M059J (cell line): ENCODE results near the gene DNTT. TPM values are rescaled to one million over a fixed set of nuclear protein-coding genes. Genes with fewer than 3 reads are reported as not detected.

Source experiments
- DNase-seq: peaks from one replicate; pipeline ENCODE4 v3.0.0-alpha.2; 2012; ENCODE audit warnings: low read depth
- total RNA-seq: library from RNA; depleted of rRNA; stranded (reverse); fragments of >200 nt; shearing (Covaris generic); gene quantifications from 2 replicates; pipeline ENCODE4 v1.2.3, GENCODE V29; 2014

Gene DNTT
- total RNA-seq, 1 experiment from 2014 or later, result not detected

DNA sequence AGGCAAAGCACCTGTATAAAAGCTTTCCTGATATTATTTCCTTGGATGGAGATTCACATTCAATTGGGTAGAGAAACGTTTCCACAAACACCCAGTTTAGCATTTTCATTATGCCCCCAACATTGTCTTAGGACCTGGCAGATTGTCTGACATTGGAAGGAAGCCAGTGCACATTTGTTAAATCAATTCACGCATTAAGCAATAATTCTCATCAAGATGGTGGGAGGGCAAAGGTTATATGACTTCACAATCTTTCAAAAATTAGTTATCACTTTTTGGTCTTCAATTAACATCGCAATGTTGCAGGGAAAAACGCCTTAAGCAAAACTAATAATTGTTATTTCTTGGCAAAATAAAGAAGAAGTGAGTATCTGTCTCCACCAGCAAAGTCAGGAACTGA lies 38.2 kb downstream of the DNTT start:
- no peak for DNase-seq

DNA sequence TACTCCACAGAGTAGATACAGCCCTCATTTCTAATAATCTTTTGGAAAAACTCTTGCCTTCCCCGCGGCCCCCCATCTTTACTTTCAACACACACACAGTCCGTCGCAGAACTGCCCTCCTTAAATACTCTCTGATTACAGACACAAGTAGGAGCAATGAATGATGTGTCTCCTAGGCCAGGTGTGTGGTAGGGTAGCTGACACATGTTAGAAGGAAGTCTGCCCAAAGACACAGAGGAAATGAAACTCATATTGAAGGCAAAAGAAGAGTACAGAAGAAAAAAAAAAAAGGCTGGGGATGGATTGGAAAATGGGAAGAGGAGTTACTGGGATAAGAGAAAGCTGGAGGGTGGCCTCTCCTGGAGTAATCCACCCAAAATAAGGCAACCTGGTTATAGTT lies 39.9 kb downstream of the DNTT start:
- no peak for DNase-seq

DNA sequence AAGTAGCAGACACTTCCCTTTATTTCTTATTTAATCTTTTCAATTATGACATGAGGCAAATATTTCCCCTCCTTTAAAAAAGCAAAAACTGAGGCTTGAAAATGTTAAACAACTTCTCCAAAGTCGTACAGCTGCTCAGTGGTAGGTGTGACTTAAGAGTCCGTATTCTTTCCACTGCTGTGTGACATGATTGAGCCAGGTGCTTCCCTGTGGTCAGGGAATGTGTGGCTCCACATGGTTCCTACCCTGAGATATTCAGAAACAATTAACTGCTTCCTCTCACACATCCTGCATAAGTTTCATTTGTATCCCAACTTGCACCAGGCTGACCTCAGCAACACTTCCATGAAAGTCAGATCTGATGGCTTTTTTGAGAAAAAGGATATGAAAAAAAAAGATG lies 41.0 kb downstream of the DNTT start:
- DNase-seq, result no peak

DNA sequence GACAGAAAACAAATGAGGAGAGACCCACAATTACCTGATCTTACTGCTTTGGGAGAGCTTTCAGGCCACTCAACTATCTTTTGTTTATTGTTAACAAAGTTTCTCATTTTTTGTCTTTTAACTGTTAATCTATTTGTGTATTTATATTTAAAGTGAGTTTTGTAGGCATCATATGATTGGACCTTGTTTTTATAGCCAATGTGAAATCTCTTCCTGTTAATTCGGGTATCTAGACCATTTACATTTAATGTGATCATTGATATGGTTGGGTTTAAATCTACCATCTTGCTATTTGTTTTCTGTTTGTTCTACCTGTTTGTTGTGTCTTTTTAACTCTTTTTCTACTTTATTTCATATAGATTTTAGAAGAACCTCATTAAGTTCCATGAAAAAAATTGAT lies 42.1 kb downstream of the DNTT start:
- DNase-seq, result no peak

DNA sequence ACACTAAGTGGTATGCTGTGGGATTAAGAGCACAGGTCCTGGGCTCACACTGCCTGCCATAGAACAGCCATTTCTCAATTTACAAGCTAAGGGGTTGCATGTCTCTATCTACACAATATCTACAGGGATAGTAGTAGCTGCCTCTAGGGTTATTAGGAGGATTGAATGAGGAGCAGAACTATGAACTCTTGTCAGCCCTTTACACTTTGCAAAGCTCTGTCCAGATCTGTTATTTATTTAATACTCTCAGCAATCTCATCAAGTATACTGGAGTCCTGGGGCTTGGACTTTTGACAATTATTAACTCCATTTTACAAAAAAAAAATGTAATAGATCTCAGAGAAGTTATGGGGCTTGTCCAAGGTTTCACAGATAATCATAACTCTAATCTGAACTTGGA lies 47.8 kb downstream of the DNTT start:
- no peak for DNase-seq

DNA sequence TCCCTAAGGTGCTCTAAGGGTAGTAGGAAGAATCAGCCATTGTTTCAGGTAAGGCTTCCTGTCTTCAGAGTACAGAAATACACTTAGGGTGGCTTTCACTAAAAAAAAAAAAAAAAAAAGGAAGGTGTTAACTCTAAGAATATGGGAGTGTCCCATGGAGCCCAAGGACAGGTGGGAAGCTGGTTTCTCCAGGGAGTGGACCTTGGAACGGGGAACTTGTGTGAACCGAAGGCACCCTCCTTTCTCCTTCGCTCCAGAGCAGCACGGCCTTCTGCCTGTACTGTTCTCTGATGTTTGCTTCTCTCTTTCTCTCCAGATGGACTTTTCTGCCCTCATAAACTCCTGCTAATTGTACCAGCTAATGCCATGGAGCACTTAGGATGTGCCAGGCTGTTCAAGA lies 48.3 kb downstream of the DNTT start:
- no peak for DNase-seq

DNA sequence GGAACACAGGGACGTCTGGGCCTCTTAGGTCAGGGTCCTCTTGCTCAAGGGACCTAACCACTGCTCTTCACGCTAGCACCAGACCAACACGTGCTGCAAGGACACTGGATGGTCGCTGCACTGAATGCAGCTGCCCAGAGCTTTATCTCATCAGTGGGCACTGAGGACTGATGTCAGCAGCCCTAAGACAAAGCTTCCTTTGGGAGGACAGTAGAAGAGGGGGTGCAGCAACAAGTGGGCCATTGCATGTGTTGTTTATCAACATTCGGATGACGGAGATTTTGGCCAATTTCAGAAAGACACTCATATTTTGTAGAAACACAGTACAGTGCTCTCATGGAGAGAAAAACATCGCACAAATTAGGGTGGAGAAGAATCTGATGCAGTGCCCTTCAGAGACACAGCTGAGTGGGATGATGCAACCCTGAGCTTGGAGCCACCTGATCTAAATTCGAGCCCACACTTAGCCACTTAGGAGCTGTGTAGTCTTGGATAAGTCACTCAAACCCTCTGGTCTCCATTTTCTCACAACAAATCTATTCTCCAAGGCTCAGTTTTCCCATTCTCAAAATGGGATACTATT lies 52.9 kb downstream of the DNTT start:
- no peak for DNase-seq

DNA sequence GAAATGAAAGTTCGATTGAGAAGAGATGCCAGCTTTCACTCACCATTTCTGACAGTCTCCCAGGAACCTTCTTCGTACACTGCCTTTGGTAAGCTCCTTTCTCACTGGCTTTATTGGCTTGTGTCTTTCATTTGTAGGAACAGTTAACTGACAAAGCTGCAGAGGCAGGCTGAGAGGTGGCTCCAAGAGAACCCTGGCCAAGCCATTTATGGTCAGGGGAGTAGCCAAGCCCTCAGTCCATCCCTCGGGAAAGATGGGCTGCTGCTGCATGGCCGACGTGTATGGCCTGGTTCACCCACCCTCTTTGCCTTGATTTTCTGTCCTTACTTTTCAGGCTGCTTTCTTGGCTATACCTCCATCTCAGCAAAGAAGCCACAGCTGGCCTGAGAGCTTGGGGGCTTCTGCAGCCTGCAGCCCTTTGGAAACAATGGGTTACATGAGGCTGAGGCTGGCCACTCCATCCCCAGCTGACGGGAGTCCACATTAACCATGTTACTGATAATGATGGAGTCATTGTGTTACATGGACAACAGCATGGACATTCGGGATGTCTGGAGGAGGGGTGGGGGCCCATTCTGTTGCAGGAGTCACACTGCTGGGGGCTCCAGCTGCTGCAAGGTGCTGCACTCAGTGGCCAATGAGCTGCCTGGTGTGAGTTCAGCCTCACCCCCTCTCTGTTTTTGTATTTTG lies 54.8 kb downstream of the DNTT start, which contains the start of gene OPALIN:
Gene OPALIN (minus strand): TSS at position 152 of the 690 bp plus-strand sequence. CDS start 106 bp downstream, at position 46.
- no peak for DNase-seq

DNA sequence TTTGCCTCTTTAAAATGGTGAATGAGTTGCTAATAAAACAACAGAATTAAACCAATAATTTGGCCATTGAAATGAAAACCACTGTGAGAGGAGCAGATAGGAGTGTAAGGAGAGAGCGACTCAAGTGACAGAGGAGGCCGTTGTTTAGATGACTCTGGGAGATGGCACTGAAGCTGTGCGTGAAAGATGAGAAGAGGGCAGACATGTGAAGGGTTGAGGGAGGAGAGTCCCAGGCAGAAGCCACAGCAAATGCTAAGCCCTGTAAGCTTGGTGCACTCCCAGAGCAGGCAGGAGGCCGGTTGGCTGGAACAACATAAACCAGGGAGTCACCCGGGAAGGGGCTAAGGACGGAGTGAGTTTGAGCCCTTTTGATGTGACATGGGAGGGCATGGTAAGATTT lies 55.4 kb downstream of the DNTT start:
- no peak for DNase-seq

DNA sequence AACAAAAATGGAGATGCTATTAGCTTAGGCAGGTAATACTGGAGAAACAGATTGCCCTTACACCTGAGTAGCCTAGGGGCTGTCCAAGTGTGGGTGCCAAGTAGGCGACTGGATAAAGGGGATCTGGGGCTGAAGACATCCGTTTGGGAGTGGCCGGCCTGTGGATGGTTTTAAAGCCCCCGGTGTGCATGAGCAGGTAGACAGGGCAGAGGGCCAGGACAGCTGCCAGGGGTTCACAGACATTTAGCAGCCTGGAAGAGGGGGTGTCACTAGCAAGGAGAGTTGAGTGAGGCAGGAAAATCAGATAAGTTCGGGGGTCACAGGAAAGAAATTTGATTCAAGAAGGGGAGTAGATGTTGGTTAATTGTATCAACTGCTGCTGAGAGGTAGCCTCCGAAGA lies 56.1 kb downstream of the DNTT start:
- DNase-seq, result no peak

DNA sequence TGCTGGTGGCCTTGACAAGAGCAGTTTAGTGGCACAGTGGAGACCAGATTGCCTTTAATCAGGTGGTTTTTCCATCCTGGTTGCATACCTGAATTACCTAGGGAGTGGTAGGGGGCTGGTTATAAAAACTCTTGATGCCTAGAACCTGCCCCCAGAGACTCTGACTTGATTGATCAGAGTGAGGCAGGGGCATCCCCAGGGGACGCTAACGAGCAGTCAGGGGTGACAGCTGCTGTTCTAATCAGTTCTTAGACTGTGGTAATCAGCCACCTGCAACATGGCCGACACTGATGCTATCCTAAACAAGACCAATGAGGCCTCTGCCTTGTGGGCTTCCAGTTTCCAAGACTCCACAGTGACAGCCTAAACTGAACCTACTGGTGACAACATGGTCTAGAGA lies 56.5 kb downstream of the DNTT start:
- DNase-seq, result no peak

DNA sequence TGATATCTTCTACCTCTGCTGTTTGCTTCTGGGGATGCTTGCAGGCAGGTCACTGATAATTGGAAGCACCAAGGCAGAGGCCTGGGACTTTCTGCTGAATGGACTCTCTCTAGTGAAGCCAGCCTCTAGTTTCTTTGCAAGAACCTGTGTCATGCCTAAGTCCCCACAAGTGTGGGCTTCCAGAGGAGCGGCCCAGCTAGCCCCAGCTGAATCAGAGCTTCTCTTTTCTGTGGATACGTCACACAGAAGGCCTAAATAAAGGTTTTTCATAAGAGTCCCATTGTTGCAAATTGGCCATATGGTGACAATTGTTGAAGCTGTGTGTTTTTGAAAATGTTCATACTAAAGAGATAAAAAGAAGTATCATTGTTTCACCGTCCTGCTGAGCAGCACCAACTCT lies 61.3 kb downstream of the DNTT start:
- no peak for DNase-seq

DNA sequence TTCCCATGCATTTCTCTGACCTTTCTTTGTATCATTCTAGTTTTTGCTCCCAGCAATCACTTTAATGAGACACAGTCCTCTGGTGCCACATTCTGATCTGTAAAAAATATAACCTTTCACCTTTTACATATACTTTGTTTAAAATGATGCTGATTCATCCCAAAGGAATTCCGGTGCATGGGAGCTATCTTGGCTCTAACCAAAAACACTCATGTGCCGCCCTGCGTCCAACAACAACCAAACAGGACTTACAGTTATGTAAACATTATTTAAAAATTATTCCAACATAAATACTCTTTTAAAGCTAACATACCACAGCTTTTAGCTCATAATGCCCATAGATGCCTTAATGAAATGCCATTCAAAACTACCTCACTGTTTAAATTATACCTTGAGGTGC lies 62.3 kb downstream of the DNTT start:
- no peak for DNase-seq

DNA sequence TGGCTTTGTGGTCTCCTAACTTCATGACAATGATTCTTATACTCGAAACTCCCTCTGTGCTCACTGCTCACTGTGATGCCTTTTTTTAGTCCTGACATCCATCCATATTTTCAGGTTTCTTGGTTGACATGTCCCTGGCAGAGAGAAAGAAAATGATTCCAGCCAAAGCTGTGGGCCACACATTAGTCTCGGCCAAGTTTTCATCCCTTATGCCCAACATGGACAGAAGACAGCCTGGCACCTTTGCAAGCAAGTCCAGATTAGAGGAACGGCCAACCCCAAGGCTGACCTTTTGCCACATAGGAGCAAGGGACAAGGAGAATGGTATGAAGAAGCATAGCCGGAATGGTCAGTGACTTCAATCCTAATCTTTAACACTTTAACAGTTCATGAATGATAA lies 63.2 kb downstream of the DNTT start:
- DNase-seq, result no peak

DNA sequence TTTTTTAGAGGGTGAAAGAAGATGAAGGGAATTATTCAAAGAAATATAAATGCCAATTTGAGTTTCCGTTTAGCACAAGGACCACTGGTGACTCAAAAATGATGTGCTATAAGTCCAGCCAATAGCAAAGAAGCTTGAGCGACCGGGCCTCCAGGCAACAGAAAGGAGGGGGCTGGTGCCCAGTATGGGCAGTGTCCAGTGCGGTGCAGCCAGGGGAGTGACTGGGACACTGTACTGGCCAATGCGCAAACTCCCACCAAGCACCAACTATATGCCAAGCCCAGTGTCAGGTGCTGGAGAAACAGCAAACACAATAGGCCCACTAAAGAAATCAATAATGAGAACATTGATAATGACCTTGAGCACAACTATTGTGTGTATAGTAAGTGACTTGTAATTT lies 64.7 kb downstream of the DNTT start:
- DNase-seq, result no peak

DNA sequence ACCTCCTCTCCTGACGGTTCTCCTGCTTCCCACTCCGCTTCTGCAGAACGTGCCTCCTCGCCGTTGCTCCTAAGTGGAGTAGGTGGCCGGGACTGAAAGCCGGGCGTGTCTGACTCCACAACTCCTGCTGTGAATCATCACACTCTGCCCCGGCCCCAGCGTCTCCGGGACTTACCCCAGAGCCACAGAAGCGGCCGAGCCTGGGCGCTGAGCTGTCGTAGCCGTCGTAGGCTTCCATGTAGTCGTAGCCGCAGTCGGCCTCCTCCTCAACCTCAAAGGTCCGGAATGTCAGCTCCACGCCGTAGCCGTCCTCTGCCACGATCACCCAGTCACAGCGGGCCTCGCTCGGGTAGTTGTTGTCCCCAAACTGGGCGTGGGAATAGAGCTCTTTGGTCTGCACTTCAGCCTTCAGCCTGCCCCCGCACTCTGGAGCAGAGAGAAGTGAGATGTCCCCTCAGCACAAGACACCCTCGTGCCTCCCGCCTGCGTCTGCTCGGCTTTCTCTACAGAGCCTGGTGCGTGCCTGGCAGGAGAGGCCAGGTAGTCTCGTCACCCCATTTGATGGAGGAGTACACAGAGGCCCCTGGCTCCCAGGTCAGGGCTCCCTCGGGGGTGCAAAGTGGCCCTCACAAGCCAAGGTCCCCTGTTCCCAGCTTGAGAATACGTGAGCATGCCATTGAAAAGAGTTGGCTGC lies 65.8 kb downstream of the DNTT start:
- DNase-seq, result peak; percentile 34

DNA sequence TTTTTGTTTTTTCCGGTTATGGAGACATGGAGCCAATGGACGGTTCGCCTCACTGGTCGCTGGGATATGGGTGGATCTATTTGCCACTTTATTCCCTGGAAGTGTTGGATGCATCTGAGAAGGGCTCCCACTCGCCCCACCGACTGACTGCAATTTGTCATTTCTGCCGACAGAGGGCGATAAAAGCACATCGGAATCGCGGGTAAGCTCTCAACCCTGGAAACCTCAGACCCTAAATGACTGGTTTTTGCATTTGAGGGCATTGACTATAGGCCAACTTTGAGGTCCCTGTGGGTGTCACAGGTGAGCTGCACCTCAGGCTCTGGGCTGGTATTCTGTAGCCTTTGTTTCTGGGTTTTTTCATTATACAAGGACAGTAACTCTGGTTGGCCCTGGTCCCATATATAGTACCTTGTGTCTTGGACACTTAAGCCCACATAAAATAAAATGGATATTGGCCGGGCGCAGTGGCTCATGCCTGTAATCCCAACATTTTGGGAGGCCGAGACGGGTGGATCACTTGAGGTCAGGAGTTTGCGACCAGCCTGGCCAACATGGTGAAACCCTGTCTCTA lies 66.4 kb downstream of the DNTT start:
- peak; percentile 39 for DNase-seq

DNA sequence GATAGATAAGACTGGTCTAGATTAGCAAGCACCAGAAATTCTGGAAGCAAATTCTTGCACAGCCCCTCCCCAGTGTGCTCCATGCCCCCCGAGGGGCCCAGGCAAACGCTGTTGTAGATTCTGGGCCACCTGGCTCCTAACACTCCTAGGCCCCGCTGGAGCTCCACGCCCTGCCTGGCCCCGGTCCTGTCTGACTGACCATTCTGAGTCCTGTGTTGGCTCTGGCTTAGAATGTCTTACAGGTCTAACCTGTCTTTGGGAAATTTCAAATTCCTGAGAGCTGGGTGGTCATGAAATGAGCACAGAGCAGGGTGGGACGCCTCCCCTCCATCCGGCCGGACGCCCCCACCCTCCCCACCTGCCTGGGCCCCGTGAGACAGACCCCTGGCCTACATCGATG lies 67.1 kb downstream of the DNTT start:
- no peak for DNase-seq

DNA sequence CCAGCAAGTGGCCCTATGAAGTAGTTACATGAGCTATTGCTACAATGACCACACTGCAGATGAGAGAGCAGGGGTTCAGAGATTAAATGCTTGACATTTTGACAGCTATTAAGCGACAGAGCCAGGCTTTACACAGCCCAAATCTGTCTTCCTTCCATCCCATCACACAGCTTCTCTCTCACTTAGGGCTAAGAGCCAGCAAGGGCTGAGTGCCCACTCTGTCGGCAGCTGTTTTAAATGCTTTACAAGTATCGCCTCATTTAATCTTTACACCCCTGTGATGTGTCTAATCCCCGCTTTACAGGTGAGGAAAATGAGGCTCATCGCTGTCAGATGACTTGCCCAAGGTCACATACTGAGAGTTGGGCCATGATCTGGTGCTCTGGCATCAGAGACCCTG lies 69.8 kb downstream of the DNTT start:
- DNase-seq, result no peak

DNA sequence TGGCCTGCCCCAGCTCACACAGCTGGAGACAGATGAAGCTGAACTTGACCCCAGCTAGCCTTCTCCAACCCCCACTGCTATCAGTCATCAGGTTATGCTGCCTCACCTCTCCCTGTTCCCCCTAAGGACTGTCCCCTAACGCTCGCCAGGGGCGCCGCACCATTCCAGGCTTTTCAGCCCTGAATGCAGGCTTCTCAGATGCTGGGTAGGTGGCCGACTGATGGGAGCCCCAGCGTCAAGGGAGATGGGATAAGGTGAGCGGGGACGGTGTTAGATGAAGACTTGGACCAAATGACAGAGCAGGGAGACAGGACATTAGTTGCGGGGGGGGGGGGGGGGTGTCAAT lies 70.4 kb downstream of the DNTT start:
- peak; percentile 10 for DNase-seq

DNA sequence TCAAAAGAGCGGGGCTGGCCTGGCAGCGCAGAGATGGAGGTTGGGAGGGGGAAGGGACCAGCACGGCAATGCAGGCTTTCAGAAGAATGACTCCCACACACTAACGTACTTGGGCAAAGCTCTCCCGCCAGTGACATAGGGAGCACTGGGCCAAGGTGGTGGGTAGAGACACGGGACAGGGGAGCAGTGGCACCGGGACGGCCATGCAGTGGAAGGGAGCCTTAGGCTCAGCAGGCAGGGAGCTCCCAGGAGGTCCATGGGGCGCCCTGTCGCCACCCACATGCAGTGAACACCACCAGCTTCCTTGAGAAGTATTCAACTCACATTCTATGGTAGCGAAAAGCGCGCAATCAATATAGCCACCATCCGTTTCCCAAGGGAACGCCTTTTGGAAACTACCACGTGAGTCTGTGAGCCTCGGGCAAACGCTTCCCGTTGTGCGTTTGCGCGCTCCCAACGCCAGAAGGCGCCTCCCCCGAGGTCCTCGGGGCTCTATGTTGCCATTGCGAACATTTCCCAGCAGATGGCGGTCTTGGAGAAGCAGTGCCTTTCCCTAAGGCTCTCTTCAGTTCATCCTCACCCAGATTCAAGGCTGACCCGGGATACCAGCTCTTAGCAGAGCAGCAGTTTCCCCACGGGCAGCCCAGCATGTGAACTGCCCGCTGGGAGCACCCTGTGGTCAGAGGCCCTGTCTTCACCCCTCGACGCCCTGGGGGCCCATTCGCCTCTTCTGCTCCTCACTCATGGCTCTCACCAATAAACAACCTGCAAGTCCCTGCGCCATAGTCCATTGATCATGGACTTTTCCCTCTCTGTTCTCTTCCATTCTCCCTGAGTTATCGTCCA lies 71.0 kb downstream of the DNTT start:
- DNase-seq, result peak; percentile 82

DNA sequence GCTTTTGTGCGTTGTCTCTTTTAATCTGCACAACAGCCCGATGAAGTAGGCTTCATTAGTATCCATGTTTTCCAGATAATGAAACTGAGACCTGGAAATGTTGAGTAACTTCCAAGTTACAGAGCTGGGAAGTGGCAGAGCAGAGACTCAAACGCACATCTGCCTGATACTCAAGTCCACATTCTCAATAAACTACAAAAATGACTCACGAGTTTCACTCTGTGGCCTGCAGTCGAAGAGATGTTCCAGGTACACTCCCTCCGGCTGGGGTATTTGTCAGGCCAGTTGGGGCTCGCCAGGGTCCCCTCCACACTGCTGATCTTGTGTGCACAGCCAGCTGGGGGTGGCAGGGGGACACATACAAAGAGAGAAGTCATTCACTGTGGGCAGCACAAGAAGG lies 72.2 kb downstream of the DNTT start:
- no peak for DNase-seq
